DMS53 treated with DMSO at 0.1 percent for 48 hours (cell line): ENCODE results near the gene LYG1.
"Not testable (repeated sequence)": the region's sequence is repeated elsewhere in the genome, so short reads cannot be mapped to it uniquely, and the experiment has no call there.

ENCODE experiments used
- DNase-seq: peaks from one replicate; lab custom pipeline; 2025; ENCODE audit not compliant: unreplicated experiment; lab: John Stamatoyannopoulos, UW

LYG1 gene

GRCh38 chr2:99278195-99278765, 22.7 kb downstream of the LYG1 start:
- DNase-seq: not testable (repeated sequence)

DNA sequence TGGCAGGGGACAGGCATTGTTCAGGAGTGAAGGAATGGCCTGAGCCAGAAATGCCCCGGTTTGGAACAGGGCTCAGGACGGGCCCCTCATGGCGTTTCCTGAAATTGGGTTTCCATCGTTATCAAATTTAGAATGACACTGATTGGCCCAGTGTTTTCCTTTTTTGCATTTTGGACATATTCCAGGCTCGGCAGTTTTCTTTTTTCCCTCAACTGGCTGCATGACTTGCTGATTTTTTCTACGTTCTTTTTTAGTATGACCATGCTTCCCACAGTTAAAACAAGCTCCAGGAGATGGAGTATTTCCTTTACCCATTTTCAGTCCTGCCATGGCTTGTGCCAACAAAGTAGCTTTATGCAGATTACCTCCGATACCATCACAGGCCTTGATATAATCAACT, 25.1 kb downstream of the LYG1 start:
- no peak for DNase-seq

DNA sequence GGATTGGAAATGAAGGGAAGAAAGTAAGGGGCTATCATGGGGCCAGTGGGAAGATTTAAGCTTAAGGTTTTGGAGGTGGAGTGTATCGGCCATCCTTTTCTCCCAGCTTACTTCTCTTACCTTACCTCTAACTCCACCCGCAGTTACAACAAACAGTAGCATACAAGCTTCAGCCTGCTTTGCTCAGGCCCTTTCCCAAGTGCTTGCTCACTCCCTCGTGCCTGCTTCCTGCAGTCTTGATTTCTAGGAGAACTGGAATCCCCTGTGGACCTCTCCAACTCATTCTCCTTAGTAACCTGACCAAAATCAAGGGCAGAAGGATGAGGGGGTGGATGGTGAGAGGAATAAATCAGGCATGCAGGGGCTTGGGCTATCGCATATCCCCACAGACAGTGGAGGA, 39.8 kb downstream of the LYG1 start:
- DNase-seq: no peak

GRCh38 chr2:99260184-99260583, 40.8 kb downstream of the LYG1 start:
- DNase-seq: no peak

GRCh38 chr2:99259465-99259864, 41.5 kb downstream of the LYG1 start:
- no peak for DNase-seq

GRCh38 chr2:99256677-99257076, 44.3 kb downstream of the LYG1 start:
- no peak for DNase-seq

GRCh38 chr2:99255491-99256318, 45.3 kb downstream of the LYG1 start, which contains the start of gene LYG2:
Gene LYG2, minus strand, starts transcription at chr2:99255666. Its CDS starts 1,406 bp downstream, at chr2:99254260.
- no peak for DNase-seq

DNA sequence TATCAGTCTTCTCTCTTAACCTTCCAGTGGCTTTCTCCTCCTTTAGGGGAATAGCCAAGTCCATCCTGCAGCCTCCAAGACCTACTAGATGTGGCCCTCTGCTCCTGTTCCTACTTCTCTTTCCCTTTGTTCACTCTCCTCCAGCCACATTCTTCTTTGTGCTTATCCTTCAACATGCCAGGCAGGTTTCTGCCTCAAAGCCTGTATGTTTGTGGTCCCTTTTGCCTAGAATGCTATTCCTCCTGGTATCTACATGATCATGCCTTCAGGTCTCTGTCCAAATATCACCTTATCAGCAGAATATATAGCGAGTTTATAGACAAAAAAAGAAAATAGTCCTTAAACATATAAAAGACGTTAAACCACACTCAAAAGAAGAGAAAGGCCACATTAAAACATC, 51.0 kb downstream of the LYG1 start:
- no peak for DNase-seq

DNA sequence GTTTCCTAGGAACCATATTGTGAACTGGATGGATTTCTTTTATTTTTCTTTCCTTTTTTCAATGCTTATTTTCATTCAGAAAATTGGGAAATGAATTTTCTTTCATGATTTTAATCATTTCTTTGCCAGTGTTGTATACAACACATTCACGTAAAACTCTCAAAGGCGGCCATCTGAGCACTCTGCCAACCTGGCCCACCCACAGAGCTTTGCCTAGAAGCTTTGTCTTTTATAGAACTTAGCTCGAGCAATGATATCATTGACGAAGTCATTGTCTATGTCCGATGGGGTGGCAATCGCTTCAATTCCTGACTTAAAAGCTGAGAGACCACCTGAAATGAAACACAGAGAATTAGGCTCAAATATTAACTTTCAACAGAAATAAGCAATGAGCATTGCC, 58.8 kb downstream of the LYG1 start:
- no peak for DNase-seq

GRCh38 chr2:99240431-99240830, 60.6 kb downstream of the LYG1 start:
- DNase-seq: no peak

DNA sequence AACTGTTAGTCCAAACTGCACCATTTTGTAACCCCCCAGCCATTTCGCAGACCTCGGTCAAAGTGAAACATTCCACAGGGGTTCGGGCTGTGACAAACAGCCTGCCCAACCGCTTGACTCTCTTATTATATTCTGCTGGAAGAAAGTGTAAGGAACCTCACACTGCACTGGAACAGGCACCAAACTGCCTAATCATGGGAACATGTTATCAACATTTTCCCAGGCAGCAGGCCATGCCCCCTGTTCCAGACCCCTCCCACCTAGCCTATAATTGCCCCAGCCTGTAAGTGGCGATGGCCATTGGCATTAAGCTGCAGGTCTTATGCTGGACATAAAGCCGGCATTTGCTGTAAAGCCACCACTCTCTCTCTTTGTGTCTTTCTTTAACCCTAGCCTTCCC, 62.4 kb downstream of the LYG1 start:
- DNase-seq: no peak
